LNCaP clone FGC (cell line): Measurements from ENCODE around the gene PDRG1.

Source experiments
- DNase-seq: peaks from one replicate; pipeline ENCODE4 v3.0.0-alpha.2; 2011; ENCODE audit warnings: low read depth
- H3K4me3 ChIP-seq: 2 replicates; pipeline ENCODE4 v1.5.1; 2011; ENCODE audit warnings: mild to moderate bottlenecking, low read depth, low read length, control low read depth
- CTCF ChIP-seq: IDR thresholded peaks from 2 replicates; pipeline ENCODE4 v1.5.1; 2012; ENCODE audit warnings: mild to moderate bottlenecking; ENCODE audit not compliant: control insufficient read depth, insufficient read depth; ENCODE audit errors: extremely low read depth

PDRG1 gene

DNA sequence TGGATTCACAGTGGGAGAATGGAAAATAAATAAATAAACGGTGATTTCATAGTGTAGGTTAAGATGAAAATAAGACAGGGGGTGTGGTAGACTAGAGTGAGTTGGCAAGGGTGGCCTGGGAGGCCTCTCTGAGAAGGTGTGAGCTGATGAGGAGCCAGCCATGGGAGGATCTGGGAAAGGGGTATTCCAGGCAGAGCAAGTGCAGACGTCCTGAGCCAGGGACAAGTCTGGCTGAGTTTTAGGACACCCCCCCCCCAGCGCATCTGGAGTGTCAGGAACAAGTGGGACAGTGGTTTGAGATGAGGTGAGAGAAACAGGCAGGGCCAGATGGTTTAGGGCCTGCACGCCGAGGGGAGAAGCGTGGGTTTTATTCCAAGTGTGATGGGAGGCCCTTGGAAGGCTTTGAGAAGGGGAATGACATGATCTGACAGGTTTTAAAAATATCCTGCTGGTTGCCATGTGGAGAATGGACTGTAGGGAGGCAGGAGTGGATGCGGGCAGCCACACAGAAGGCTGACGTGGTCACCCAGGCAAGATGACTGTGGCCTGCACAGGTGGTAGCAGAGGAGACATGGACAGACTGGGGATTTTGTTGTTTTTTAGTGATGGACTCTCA, 37.3 kb upstream of the PDRG1 start:
- no peak for TF ChIP-seq CTCF
- no peak overlapping the region for H3K4me3 ChIP-seq
- no peak for DNase-seq

GRCh38 chr20:31988430-31989015, 36.7 kb upstream of the PDRG1 start:
- H3K4me3 ChIP-seq = no peak overlapping the region
- no peak for TF ChIP-seq CTCF
- no peak for DNase-seq

DNA sequence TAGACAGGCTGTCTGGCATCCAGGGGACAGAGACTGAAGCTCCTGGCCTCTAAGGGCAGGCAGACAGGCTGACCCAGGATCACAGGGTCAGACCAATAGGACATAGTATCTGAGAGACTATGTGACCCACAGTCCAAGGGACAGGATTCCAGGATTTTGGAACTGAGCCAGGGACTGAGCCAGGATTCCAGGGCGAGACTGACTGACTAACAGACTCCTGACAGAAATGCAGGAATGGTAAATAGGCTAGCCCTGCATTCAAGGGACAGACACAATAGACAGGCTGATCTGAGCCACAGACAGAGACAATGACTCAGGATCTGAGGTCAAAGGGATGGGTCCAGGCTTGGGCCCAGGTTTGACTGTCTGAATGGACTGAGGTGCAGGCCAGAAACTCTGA, 35.9 kb upstream of the PDRG1 start:
- TF ChIP-seq CTCF = no peak
- DNase-seq = no peak
- no peak overlapping the region for H3K4me3 ChIP-seq

DNA sequence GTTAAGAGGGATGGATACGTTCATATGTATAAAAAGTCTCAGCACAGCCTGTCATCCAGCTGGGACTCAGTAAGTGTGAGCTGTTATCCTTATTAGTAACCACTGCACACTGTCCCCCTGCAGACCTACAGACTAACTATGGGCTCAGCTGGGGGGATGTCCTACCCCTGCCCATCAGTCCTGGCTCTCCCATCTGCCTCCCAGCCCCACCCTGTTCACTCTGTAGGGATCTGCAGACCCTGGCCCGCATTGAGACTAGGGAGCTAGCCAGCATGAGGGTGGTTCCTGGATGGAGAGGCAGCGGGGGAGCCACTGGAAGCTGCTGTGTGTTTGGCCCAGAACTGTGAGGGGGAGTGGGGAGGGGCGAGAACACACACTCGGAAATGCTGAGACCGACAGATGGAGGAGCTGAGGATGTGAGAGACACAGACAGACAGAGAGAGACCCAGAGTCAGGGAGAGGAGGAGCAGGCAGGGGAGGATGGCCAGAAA, 33.2 kb upstream of the PDRG1 start:
- DNase-seq = no peak
- no peak for TF ChIP-seq CTCF
- no peak overlapping the region for H3K4me3 ChIP-seq

GRCh38 chr20:31981784-31982183, 29.9 kb upstream of the PDRG1 start:
- no peak for TF ChIP-seq CTCF
- H3K4me3 ChIP-seq = no peak overlapping the region
- no peak for DNase-seq

GRCh38 chr20:31979713-31980426, 28.0 kb upstream of the PDRG1 start:
- no peak for DNase-seq
- no peak for TF ChIP-seq CTCF

GRCh38 chr20:31977080-31977479, 25.2 kb upstream of the PDRG1 start:
- no peak overlapping the region for H3K4me3 ChIP-seq
- no peak for DNase-seq
- TF ChIP-seq CTCF = no peak

More at GRCh38 chr20:31979713-31980426, 28.0 kb upstream of the PDRG1 start:
- no peak overlapping the region for H3K4me3 ChIP-seq
